A549 (cell line): ENCODE data around the gene CDC14A. TPM values are rescaled to one million over a fixed set of nuclear protein-coding genes. Genes with fewer than 3 reads are reported as not detected.
A peak's percentile ranks its signal among the peaks of the same experiment; 100 is the strongest.

Experiments
- ATAC-seq, 2 experiments: fragments of 200-7000 bp in 1 of 2; fragments of >200 bp in 1 of 2; cut with Nextera tagmentation in 1 of 2; cut with Tn5 transposase in 1 of 2; 3 replicates each; pipeline versions ENCODE4 v1.8.0 to v1.9.1; 2018 to 2020; ENCODE audit warnings: mild to moderate bottlenecking in 1 of 2, moderate library complexity in 1 of 2
- CTCF ChIA-PET: fragments of 300-600 bp; sonication (Branson Sonifier 250); formaldehyde crosslinking; extraction: SDS; loops from one replicate; lab custom pipeline; 2021; ENCODE audit warnings: antibody characterized with exemption, inconsistent platforms; lab: Yijun Ruan, JAX
- POLR2A ChIA-PET: fragments of 350-600 bp; formaldehyde crosslinking; extraction: SDS; loops from one replicate; lab custom pipeline; 2021; ENCODE audit warnings: antibody characterized with exemption, inconsistent platforms; lab: Yijun Ruan, JAX
- DNase-seq, 2 experiments: peaks; one replicate each; pipeline versions ENCODE4 v3.0.0 to v3.0.0-alpha.2; 2011 to 2016; ENCODE audit warnings: low read depth in 1 of 2, low spot score in 1 of 2
- FAIRE-seq: peaks from 2 replicates; lab custom pipeline; 2011; peaks lifted over from hg19 to GRCh38; lab: Jason Lieb, UNC
- H3K27ac ChIP-seq, 2 experiments: fragments of >200 bp; sonication (Bioruptor Twin); formaldehyde crosslinking; 3 replicates each; pipeline ENCODE4 v1.5.1; 2016 to 2017
- H3K4me1 ChIP-seq: fragments of >200 bp; sonication (Bioruptor Twin); formaldehyde crosslinking; 3 replicates; pipeline ENCODE4 v1.6.1; 2016
- H3K4me2 ChIP-seq: fragments of >200 bp; sonication (Bioruptor Twin); formaldehyde crosslinking; 3 replicates; pipeline ENCODE4 v1.6.1; 2016
- H3K4me3 ChIP-seq: fragments of >200 bp; sonication (Bioruptor Twin); formaldehyde crosslinking; 3 replicates; pipeline ENCODE4 v1.5.1; 2016
- H3K9me3 ChIP-seq: fragments of >200 bp; sonication (Bioruptor Twin); formaldehyde crosslinking; 3 replicates; pipeline ENCODE4 v1.6.1; 2016
- ATOH8 ChIP-seq: fragments of 250-450 bp; sonication (Bioruptor Pico); IDR thresholded peaks from 2 replicates; pipeline ENCODE4 v1.5.0; 2020; ENCODE audit warnings: low read depth, mild to moderate bottlenecking, moderate library complexity
- BCL3 ChIP-seq: fragments of >200 bp; sonication (Bioruptor Twin); formaldehyde crosslinking; IDR thresholded peaks from 3 replicates; pipeline ENCODE4 v1.6.1; 2016
- CBX2 ChIP-seq: fragments of 200-600 bp; sonication (generic); IDR thresholded peaks from 2 replicates; pipeline ENCODE4 v1.6.1; 2016; ENCODE audit warnings: low read depth, mild to moderate bottlenecking, borderline replicate concordance
- CBX8 ChIP-seq: fragments of 200-600 bp; sonication (generic); IDR thresholded peaks from 2 replicates; pipeline ENCODE4 v1.6.1; 2016
- CHD2 ChIP-seq: fragments of 150-350 bp; IDR thresholded peaks from 2 replicates; pipeline ENCODE4 v1.6.1; 2014; ENCODE audit warnings: low read length; ENCODE audit not compliant: partially characterized antibody
- CTCF ChIP-seq: fragments of >200 bp; sonication (Bioruptor Twin); formaldehyde crosslinking; IDR thresholded peaks from 3 replicates; pipeline ENCODE4 v1.5.1; 2016
- EHF ChIP-seq: fragments of 250-450 bp; sonication (Bioruptor Pico); IDR thresholded peaks from 2 replicates; pipeline ENCODE4 v1.5.0; 2020; ENCODE audit warnings: mild to moderate bottlenecking
- ESRRA ChIP-seq: fragments of 150-350 bp; IDR thresholded peaks from 2 replicates; pipeline ENCODE4 v1.6.1; 2014; ENCODE audit warnings: mild to moderate bottlenecking, low read length, borderline replicate concordance
- FOXS1 ChIP-seq: fragments of 250-450 bp; sonication (Bioruptor Pico); IDR thresholded peaks from 2 replicates; pipeline ENCODE4 v1.5.0; 2020; ENCODE audit warnings: mild to moderate bottlenecking, moderate library complexity
- KDM5A ChIP-seq: fragments of 200-600 bp; sonication (generic); IDR thresholded peaks from 2 replicates; pipeline ENCODE4 v1.6.1; 2016; ENCODE audit warnings: antibody characterized with exemption, mild to moderate bottlenecking
- MAFK ChIP-seq: fragments of 450-650 bp; IDR thresholded peaks from 2 replicates; pipeline ENCODE4 v1.6.1; 2014; ENCODE audit not compliant: partially characterized antibody
- MYC ChIP-seq: IDR thresholded peaks from 2 replicates; pipeline ENCODE4 v1.6.1; 2012; ENCODE audit warnings: mild to moderate bottlenecking, inconsistent platforms, low read length, improper control_type of control experiment, borderline replicate concordance
- NPAS2 ChIP-seq: fragments of 250-450 bp; sonication (Bioruptor Pico); IDR thresholded peaks from 2 replicates; pipeline ENCODE4 v1.8.0; 2022; ENCODE audit warnings: mild to moderate bottlenecking, moderate library complexity, borderline replicate concordance
- NR3C1 ChIP-seq: fragments of >200 bp; sonication (Bioruptor Twin); formaldehyde crosslinking; IDR thresholded peaks from 3 replicates; pipeline ENCODE4 v1.6.1; 2017
- POLR2A ChIP-seq: IDR thresholded peaks from 2 replicates; pipeline ENCODE4 v1.6.1; 2012; ENCODE audit warnings: mild to moderate bottlenecking, low read length
- POLR2AphosphoS2 ChIP-seq: conservative IDR thresholded peaks from 2 replicates; pipeline ENCODE4 v1.6.1; 2012; ENCODE audit warnings: low read length, improper control_type of control experiment, inconsistent platforms
- RARB ChIP-seq: fragments of 250-450 bp; sonication (Bioruptor Pico); IDR thresholded peaks from 2 replicates; pipeline ENCODE4 v1.8.0; 2021; ENCODE audit warnings: mild to moderate bottlenecking, moderate library complexity
- REST ChIP-seq: fragments of 200-600 bp; sonication (generic); IDR thresholded peaks from 2 replicates; pipeline ENCODE4 v1.6.1; 2016; ENCODE audit warnings: antibody characterized with exemption, mild to moderate bottlenecking, moderate library complexity
- RNF2 ChIP-seq: fragments of 200-600 bp; sonication (generic); IDR thresholded peaks from 2 replicates; pipeline ENCODE4 v1.6.1; 2016; ENCODE audit warnings: low read depth, mild to moderate bottlenecking, antibody characterized with exemption, moderate library complexity, borderline replicate concordance
- SREBF2 ChIP-seq: fragments of 450-650 bp; IDR thresholded peaks from 2 replicates; pipeline ENCODE4 v1.6.1; 2014; ENCODE audit warnings: mild to moderate bottlenecking, moderate library complexity
- ZC3H11A ChIP-seq: fragments of 450-650 bp; IDR thresholded peaks from 2 replicates; pipeline ENCODE4 v1.6.1; 2014; ENCODE audit warnings: antibody characterized with exemption, mild to moderate bottlenecking
- ZNF302 ChIP-seq: fragments of 250-450 bp; sonication (Bioruptor Pico); IDR thresholded peaks from 2 replicates; pipeline ENCODE4 v1.9.0; 2021; ENCODE audit warnings: inconsistent platforms, mild to moderate bottlenecking, moderate library complexity
- WGBS: methylation state at CpG from one replicate; pipeline ENCODE4 v1.1.6; 2017; ENCODE audit errors: missing lambda C conversion rate; 5-methylcytosine and 5-hydroxymethylcytosine counted together
- polyA plus RNA-seq, 4 experiments: library from polyadenylated mRNA; depleted of rRNA in 3 of 4; stranded (reverse); fragments of >200 nt; fragmentation: RNase III in 1 of 4; extraction: RNeasy Plus Mini Kit Qiagen cat#74134 plus additional on column Dnase treatment in 1 of 4; gene quantifications; 2 replicates in 3 of 4; 3 replicates in 1 of 4; pipeline ENCODE4 v1.2.3, GENCODE V29; 2011 to 2017

The CDC14A gene
- polyA plus RNA-seq, 2 of the 4 experiments (the other 2 are of a cell fraction), result 1.6 to 4.1 TPM

GRCh38 chr1:100456880-100457279 is 104.6 kb downstream of the CDC14A start:
- WGBS, result 87% methylated on average over 2 of the region's 2 CpGs
- DNase-seq (no peak), FAIRE-seq (no peak), ATAC-seq (no peak)
- H3K4me3 ChIP-seq, result no peak overlapping the region
- ChIA-PET CTCF (interaction anchor here (1.0 to 11.0 kb wide), 3 partner anchors 29 to 411 kb away, joined by 3 to 138 read pairs (median 4); no protein-coding TSS in a partner anchor), POLR2A (no interaction called here)
- TF ChIP-seq ATOH8 (CRISPR knock-in tag) (no peak), CTCF (no peak), BCL3 (no peak), ESRRA (no peak), CBX2 (no peak), CHD2 (no peak), EHF (CRISPR knock-in tag) (no peak), SREBF2 (no peak), KDM5A (no peak), NPAS2 (no peak), POLR2A (no peak), FOXS1 (CRISPR knock-in tag) (no peak), ZNF302 (CRISPR knock-in tag) (no peak), RARB (CRISPR knock-in tag) (no peak), RNF2 (no peak), POLR2AphosphoS2 (no peak), REST (no peak), ZC3H11A (no peak), MYC (no peak), CBX8 (no peak)
- H3K4me1 ChIP-seq, result no peaks in the 10 kb centered on the region
- H3K27ac ChIP-seq, result no peak overlapping the region
- H3K9me3 ChIP-seq, result no peaks in the 10 kb centered on the region
- H3K4me2 ChIP-seq, result no peak overlapping the region

GRCh38 chr1:100457683-100458082 is 105.4 kb downstream of the CDC14A start:
- ATAC-seq (no peak), DNase-seq (no peak), FAIRE-seq (no peak)
- WGBS, result 96% methylated on average over 2 of the region's 2 CpGs
- no peak overlapping the region for H3K27ac ChIP-seq
- H3K4me2 ChIP-seq, result no peak overlapping the region
- POLR2A ChIA-PET, result no interaction called here
- H3K9me3 ChIP-seq, result no peaks in the 10 kb centered on the region
- H3K4me1 ChIP-seq, result no peaks in the 10 kb centered on the region
- CTCF ChIA-PET, result interaction anchor here (2.0 to 11.0 kb wide), 2 partner anchors 410 to 651 kb away, joined by 12 to 138 read pairs; no protein-coding TSS in a partner anchor
- no peak overlapping the region for H3K4me3 ChIP-seq
- TF ChIP-seq NR3C1 (no peak), MAFK (peak; percentile 53)
